Vagina (tissue), 2 donors: ENCODE data around the gene HSPB3.

Experiments
- CTCF ChIP-seq, 3 experiments: fragments of 450-650 bp in 2 of 3; fragments of 200-600 bp in 1 of 3; sonication (generic) in 1 of 3; IDR thresholded peaks; one replicate each; pipeline ENCODE4 v1.5.1; 2017 to 2019; ENCODE audit warnings: antibody characterized with exemption in 3 of 3, mild to moderate bottlenecking in 2 of 3, moderate library complexity in 2 of 3
- POLR2A ChIP-seq, 2 donors: fragments of 450-650 bp; IDR thresholded peaks; one replicate each; pipeline ENCODE4 v1.6.1; 2017; ENCODE audit warnings: antibody characterized with exemption in 2 of 2, mild to moderate bottlenecking in 2 of 2, moderate library complexity in 2 of 2
- POLR2AphosphoS5 ChIP-seq, 2 donors: sonication (generic); formaldehyde crosslinking; IDR thresholded peaks; one replicate each; pipeline ENCODE4 v1.9.0; 2017; ENCODE audit warnings: antibody characterized with exemption in 2 of 2, mild to moderate bottlenecking in 2 of 2, low read depth in 1 of 2; ENCODE audit not compliant: insufficient read depth in 1 of 2

GRCh38 chr5:54440456-54440893 is 15.0 kb upstream of the HSPB3 start:
- no peak for TF ChIP-seq CTCF (IDR thresholded peaks at IDR 0.05)
- no peak for TF ChIP-seq POLR2A (IDR thresholded peaks at IDR 0.05)
- no peak for TF ChIP-seq POLR2AphosphoS5 (IDR thresholded peaks at IDR 0.05; ENCODE audit: insufficient read depth in 1 of 2, low read depth in 1 of 2)
